Activated naive CD8-positive, alpha-beta T cell treated with anti-CD3 and anti-CD28 coated beads, Interleukin-2, amount 10 ng/mL, durations not matched to agents 7 days and 5 days (primary cell): ENCODE data around the gene HOXD10. TPM values are rescaled to one million over a fixed set of nuclear protein-coding genes. Genes with fewer than 3 reads are reported as not detected.

Experiments
- ATAC-seq: fragments of 150-1000 bp; cut with Tn5 transposase; one replicate; pipeline ENCODE4 v1.10.0; 2021; ENCODE audit warnings: low read depth, moderate library complexity
- POLR2A ChIA-PET: fragments of 350-600 bp; sonication (Branson Sonifier 250); formaldehyde crosslinking; loops from one replicate; lab custom pipeline; 2021; ENCODE audit warnings: antibody characterized with exemption; lab: Charles Lee
- DNase-seq: peaks from one replicate; pipeline ENCODE4 v3.0.0; 2021
- H3K27ac Mint-ChIP-seq: one replicate; pipeline ENCODE4 v1.8.0; 2022; ENCODE audit warnings: mild to moderate bottlenecking, mixed read lengths
- H3K27me3 Mint-ChIP-seq: one replicate; pipeline ENCODE4 v1.8.0; 2022; ENCODE audit warnings: mild to moderate bottlenecking, moderate library complexity, mixed read lengths
- H3K36me3 Mint-ChIP-seq: one replicate; pipeline ENCODE4 v1.8.0; 2021; ENCODE audit warnings: mild to moderate bottlenecking, mixed read lengths
- H3K4me1 Mint-ChIP-seq: one replicate; pipeline ENCODE4 v1.8.0; 2021; ENCODE audit warnings: mixed read lengths
- H3K4me3 Mint-ChIP-seq: one replicate; pipeline ENCODE4 v1.8.0; 2022; ENCODE audit warnings: mild to moderate bottlenecking, moderate library complexity, mixed read lengths
- H3K9me3 Mint-ChIP-seq: one replicate; pipeline ENCODE4 v1.8.0; 2021; ENCODE audit warnings: mixed read lengths
- total RNA-seq, 2 experiments: library from RNA; stranded (reverse); gene quantifications; one replicate each; pipeline ENCODE4 v1.2.3, GENCODE V29; 2021

HOXD10 gene
- total RNA-seq, 2 experiments from 2014 or later = not detected

DNA sequence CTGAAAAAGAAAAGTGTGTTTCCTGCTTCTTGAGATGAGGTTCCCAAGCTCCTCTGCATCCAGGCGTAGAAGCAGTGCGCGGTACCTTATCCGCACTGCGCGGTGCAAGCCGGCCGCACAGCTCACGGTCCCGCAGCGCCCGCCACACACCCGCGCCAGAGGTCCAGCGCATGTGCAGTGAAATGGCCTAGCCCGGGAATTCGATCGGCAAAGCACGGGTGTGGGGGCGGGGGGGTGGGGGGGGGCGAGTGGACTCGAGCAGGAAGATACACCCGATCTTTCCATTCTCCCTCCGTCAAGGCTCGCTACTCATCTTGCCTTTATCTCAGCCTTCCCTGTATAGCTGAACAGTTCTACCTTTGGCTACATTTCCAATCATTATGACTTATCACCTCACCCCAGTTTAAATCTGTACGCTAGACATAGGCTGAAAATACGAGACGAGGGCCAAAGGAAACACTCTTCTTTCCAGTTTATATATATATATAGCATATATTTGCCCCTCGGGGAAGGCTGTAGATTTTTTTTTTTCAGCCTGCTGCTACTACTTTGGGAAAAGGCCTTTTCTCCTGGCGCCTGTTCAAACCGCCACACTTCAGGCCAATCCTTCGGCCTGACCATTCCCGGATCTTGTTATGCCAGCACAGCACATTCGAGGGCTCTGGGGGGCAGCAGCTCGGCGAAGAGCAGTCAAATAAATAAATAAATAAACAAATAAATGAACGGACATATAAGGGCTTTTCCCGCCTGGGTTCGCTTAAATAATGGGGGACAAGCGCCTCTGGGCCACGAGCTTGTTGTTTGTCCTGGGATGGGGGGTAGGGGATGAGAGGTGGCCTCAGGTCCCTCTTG, 23.3 kb downstream of the HOXD10 start:
- DNase-seq (no peak), ATAC-seq (no peak)
- Mint-ChIP-seq H3K9me3 (no peaks in the 10 kb centered on the region), H3K27me3 (peaks cover 73% of the 10 kb centered on the region), H3K4me3 (peak overlapping the region; percentile 60), H3K27ac (peak overlapping the region; percentile 48), H3K4me1 (peaks cover 21% of the 10 kb centered on the region), H3K36me3 (peaks cover 3% of the 10 kb centered on the region)
- POLR2A ChIA-PET = interaction anchor here (0.6 to 1.0 kb wide), 2 partner anchors 315 to 502 kb away, joined by 3 to 4 read pairs; no protein-coding TSS in a partner anchor

DNA sequence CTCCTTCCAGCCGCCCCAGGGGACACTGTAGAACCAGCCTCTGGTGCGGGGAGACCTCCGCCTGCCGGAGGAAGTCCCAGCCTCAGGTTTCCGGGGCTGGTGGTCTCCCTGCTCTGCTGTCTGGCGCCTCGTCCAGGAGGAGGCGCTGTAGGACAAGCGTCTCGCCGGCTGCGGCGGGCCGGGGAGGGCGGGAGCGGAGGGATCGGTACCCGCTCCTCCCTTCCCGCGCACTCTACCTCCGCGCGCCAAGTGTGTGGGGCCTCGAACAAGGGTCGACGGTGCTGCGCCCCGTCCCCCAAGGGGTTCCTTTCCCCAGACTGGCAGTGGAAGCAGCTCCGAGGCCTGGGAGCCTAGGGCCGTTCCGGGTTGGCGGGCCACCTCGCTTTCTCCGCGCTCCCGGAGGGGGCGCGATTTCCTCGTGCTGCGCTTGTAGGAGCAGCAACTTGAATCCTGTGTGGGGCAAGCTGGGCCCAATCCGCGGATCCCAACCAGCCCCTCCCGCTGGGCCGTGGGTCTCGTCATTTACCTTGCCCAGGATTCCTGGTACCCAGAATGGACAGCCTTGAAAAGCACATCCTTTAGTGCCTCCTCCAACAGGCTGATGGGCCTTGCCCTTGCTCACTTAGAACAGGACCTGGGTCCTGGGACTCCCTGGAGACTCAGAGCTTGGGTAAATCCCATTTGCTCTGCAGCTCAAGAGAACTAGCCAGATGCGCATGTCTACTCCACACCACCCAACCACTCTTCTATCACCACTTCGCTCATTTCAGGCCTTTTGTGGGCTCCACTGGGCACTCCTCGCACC, 24.1 kb downstream of the HOXD10 start:
- ATAC-seq (peak; percentile 94), DNase-seq (peak; percentile 89)
- Mint-ChIP-seq H3K4me1 (peaks cover 17% of the 10 kb centered on the region), H3K36me3 (peaks cover 1% of the 10 kb centered on the region), H3K27ac (peak overlapping the region; percentile 48), H3K27me3 (peaks cover 73% of the 10 kb centered on the region), H3K4me3 (peak overlapping the region; percentile 60), H3K9me3 (no peaks in the 10 kb centered on the region)
- POLR2A ChIA-PET = interaction anchor here (0.6 to 1.0 kb wide), 3 partner anchors 314 to 502 kb away, joined by 3 to 4 read pairs (median 4); no protein-coding TSS in a partner anchor

GRCh38 chr2:176142281-176142680, 25.7 kb downstream of the HOXD10 start:
- no peak for DNase-seq
- ATAC-seq = no peak
- no peaks in the 10 kb centered on the region for H3K9me3 Mint-ChIP-seq
- H3K4me3 Mint-ChIP-seq = no peak overlapping the region
- H3K27ac Mint-ChIP-seq = no peak overlapping the region
- POLR2A ChIA-PET = no interaction called here
- peaks cover 75% of the 10 kb centered on the region for H3K27me3 Mint-ChIP-seq
- H3K4me1 Mint-ChIP-seq = peaks cover 12% of the 10 kb centered on the region
- no peaks in the 10 kb centered on the region for H3K36me3 Mint-ChIP-seq

- Mint-ChIP-seq H3K4me1 (peaks cover 4% of the 10 kb centered on the region), H3K4me3 (no peak overlapping the region), H3K27me3 (peaks cover 81% of the 10 kb centered on the region), H3K9me3 (peaks cover 2% of the 10 kb centered on the region), H3K27ac (no peak overlapping the region), H3K36me3 (no peaks in the 10 kb centered on the region)
- POLR2A ChIA-PET = no interaction called here
- no peak for ATAC-seq
- DNase-seq = no peak
These were observed 28.7 kb downstream of the HOXD10 start for GRCh38 chr2:176145085-176145969.

DNA sequence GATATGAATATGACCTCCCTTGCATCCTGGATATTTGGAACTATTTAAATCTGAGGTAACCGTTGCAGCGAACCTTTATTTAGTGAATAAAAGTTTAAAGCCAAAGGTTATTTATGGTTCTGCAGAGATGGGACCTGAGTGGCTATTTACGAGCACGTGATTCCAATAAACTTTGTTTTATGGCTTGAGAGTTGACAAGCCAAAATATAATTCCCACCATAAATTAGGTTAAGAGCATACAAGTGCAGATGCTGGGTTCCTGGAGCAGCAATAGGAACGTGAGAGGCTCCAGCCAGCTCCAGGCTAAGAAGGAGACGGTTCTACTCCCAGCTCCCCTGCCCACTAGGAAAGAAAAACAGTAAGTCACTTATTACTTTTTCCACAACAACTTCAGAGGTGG, 29.5 kb downstream of the HOXD10 start:
- no peak overlapping the region for H3K27ac Mint-ChIP-seq
- H3K36me3 Mint-ChIP-seq = no peaks in the 10 kb centered on the region
- H3K9me3 Mint-ChIP-seq = peaks cover 2% of the 10 kb centered on the region
- H3K27me3 Mint-ChIP-seq = peaks cover 86% of the 10 kb centered on the region
- POLR2A ChIA-PET = no interaction called here
- no peak for ATAC-seq
- no peak overlapping the region for H3K4me3 Mint-ChIP-seq
- H3K4me1 Mint-ChIP-seq = peaks cover 5% of the 10 kb centered on the region
- DNase-seq = no peak

DNA sequence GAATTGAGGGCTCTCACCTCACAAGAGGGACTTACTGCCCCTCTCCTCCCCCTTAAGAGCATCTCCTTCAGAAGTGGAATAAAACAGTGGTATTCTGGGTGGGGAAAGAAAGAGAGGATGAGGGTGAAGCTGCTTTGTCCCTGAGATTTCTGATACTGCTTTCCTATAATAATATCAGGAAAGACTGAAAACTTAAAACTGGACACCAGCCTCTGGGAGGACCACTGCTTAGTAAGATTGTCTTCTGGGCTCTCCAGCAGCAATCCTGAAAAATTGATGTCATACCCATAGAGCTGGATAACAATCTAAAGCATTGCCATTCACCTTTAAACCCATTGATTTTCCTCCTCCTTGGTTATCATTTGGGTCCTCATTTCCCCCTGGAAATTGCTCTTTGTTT, 30.1 kb downstream of the HOXD10 start:
- Mint-ChIP-seq H3K4me3 (no peak overlapping the region), H3K9me3 (peaks cover 2% of the 10 kb centered on the region), H3K4me1 (peaks cover 5% of the 10 kb centered on the region), H3K27me3 (peaks cover 86% of the 10 kb centered on the region), H3K36me3 (no peaks in the 10 kb centered on the region), H3K27ac (no peak overlapping the region)
- POLR2A ChIA-PET = no interaction called here
- no peak for ATAC-seq
- no peak for DNase-seq

DNA sequence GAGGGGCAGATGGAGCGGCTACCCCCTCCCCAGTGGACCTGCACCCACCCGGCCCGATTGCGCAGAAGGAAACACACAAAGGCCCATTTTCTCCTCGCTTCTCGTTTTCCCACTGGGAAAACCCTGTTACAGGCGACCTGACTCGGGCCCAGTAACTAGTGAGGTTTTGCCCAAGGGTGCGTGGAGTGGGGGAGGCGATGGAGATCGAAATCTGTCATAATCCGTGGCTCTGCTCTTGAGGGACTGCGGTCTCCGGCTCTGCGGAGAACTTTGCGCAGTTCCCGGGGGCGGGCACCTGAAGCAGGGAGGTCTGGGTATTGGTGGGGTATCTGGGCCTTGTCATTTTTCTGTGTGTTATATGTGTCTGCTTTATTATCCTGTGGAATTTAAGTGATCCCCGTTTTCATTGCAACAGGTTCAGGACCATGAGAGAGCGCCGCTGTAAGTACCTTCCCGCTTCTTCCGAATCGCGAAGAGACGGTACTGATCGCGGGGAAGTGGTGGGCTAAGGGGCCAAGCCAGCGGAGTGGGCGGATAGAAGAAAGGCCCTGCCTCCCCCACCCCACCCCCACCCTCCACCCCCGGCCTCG, 30.7 kb downstream of the HOXD10 start:
- no peak overlapping the region for H3K4me3 Mint-ChIP-seq
- ATAC-seq = no peak
- peaks cover 2% of the 10 kb centered on the region for H3K9me3 Mint-ChIP-seq
- POLR2A ChIA-PET = no interaction called here
- no peak overlapping the region for H3K27ac Mint-ChIP-seq
- peaks cover 5% of the 10 kb centered on the region for H3K4me1 Mint-ChIP-seq
- DNase-seq = no peak
- H3K36me3 Mint-ChIP-seq = no peaks in the 10 kb centered on the region
- H3K27me3 Mint-ChIP-seq = peaks cover 88% of the 10 kb centered on the region

DNA sequence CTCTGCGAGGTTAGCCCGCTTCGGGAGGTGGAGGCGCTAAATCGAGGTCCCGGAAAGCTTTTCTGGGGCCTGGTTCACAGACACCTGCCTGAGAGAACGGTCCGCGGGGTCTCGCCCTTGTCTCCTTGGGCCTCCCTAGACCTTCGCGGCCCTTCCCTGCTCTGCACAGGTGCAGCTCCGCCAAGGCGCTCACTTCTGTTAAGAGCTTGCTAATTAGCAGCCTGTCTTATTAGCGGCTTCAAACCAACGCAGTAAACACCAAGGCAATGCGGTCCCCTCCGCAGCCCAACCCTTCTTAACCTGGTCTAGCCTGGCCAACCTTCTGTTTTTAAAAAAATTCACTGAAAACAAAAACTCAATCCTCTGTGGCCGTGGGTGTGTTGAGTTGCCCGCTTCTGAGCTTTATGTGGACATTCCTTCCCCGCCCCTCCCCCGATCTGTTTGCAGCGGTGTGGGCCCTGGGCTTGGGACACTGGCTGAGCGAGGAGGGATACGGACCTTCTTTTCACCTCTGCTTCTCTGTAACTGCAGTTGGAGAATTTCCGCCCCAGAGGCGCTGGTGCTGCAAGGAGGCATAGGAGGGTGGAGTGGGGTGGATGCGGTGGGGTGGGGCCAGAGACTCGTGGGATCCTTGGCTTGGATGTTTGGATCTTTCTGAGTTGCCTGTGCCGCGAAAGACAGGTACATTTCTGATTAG, 31.4 kb downstream of the HOXD10 start:
- Mint-ChIP-seq H3K27ac (no peak overlapping the region), H3K4me1 (peaks cover 5% of the 10 kb centered on the region), H3K9me3 (peaks cover 2% of the 10 kb centered on the region), H3K4me3 (no peak overlapping the region), H3K36me3 (no peaks in the 10 kb centered on the region), H3K27me3 (peaks cover 90% of the 10 kb centered on the region)
- POLR2A ChIA-PET = no interaction called here
- ATAC-seq (no peak), DNase-seq (no peak)

GRCh38 chr2:176148751-176149421, 32.3 kb downstream of the HOXD10 start:
- Mint-ChIP-seq H3K4me1 (peaks cover 5% of the 10 kb centered on the region), H3K4me3 (no peak overlapping the region), H3K36me3 (no peaks in the 10 kb centered on the region), H3K27me3 (peaks cover 90% of the 10 kb centered on the region), H3K9me3 (peaks cover 2% of the 10 kb centered on the region), H3K27ac (no peak overlapping the region)
- no peak for ATAC-seq
- POLR2A ChIA-PET = no interaction called here
- DNase-seq = no peak

GRCh38 chr2:176149481-176149938, 32.9 kb downstream of the HOXD10 start:
- Mint-ChIP-seq H3K9me3 (peaks cover 2% of the 10 kb centered on the region), H3K4me1 (peaks cover 5% of the 10 kb centered on the region), H3K4me3 (no peak overlapping the region), H3K27me3 (peaks cover 91% of the 10 kb centered on the region), H3K36me3 (no peaks in the 10 kb centered on the region), H3K27ac (no peak overlapping the region)
- DNase-seq (no peak), ATAC-seq (no peak)
- POLR2A ChIA-PET = no interaction called here

GRCh38 chr2:176149939-176150583, 33.5 kb downstream of the HOXD10 start:
- POLR2A ChIA-PET = no interaction called here
- H3K27me3 Mint-ChIP-seq = peaks cover 91% of the 10 kb centered on the region
- H3K4me3 Mint-ChIP-seq = no peak overlapping the region
- ATAC-seq (no peak), DNase-seq (no peak)
- peaks cover 2% of the 10 kb centered on the region for H3K9me3 Mint-ChIP-seq
- no peak overlapping the region for H3K27ac Mint-ChIP-seq
- H3K4me1 Mint-ChIP-seq = peaks cover 5% of the 10 kb centered on the region
- no peaks in the 10 kb centered on the region for H3K36me3 Mint-ChIP-seq
